A549 treated with Mapracorat at 1 μM for 4 hours (cell line): ENCODE data around the gene ABLIM2. TPM values are rescaled to one million over a fixed set of nuclear protein-coding genes. Genes with fewer than 3 reads are reported as not detected.

Source experiments
- total RNA-seq: library from RNA; stranded (reverse); fragments of 200-300 nt; extraction: Qiagen RNA extraction; gene quantifications from 5 replicates; pipeline ENCODE4 v1.2.3, GENCODE V29; 2022

The ABLIM2 gene
- total RNA-seq = 4.4 to 9.4 TPM (median 6.4 TPM) in 5 replicates

GRCh38 chr4:8158710-8159536 is at the start of gene ABLIM2:
Gene ABLIM2 (minus strand): TSS chr4:8158813. CDS start chr4:8158689, 124 bp downstream.

DNA sequence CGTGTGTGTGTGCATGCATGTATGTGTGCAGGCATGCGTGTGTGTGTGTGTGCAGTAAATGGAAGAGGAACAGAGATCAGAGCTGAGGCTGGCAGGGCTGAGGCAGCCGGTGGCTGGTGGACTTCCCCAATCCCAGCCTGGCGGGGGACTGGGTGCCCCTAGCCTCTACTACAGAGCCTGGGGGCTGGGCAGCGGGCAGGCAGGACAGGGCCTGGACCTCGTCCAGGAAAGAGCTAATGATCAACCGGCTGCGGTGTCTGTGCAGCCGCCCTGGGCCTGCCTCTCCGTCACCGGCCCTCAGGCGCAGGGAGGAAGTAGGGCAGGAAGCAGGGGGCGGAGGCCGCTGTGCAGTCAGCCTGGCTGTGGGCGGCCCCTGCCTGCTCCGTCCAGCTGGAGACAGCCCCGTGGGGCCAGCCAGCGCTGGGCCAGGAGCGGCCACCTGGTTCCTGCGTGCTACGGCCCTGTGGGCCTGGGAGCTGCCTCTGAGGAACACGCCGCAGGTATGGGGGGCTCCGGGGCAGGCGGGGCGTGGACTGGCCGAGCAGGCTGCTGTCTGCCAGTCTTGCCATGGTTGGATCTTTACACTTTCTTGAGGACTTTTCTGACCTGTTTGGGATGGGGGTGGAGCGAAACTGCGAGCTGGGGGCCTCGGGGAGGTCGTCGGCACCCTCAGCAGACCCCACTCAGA is 40.4 kb upstream of the ABLIM2 start, which contains the start of gene SH3TC1:
Gene SH3TC1, plus strand, starts transcription at position 385 of the 688 bp plus-strand sequence. CDS start 5,905 bp downstream, outside the sequence.

GRCh38 chr4:7939377-7940108 is 219.1 kb downstream of the ABLIM2 start, which contains the start of gene AFAP1:
Gene AFAP1 (minus strand): TSS chr4:7939861. CDS start chr4:7872078, 67,783 bp downstream.

Other genes with a start within 250 kb of the ABLIM2 start
- 17.5 to 22.2 TPM (median 20.9 TPM) in 5 replicates for gene AFAP1, start 219.0 kb downstream of the ABLIM2 start, total RNA-seq
- 14.3 to 27.7 TPM (median 22.6 TPM) in 5 replicates for gene SH3TC1, start 40.5 kb upstream of the ABLIM2 start, total RNA-seq
- gene HTRA3, start 110.9 kb upstream of the ABLIM2 start, total RNA-seq = 15.1 to 21.2 TPM (median 20.1 TPM) in 5 replicates